GM19351 (cell line): ENCODE measurements around the gene MTCH2.

Experiments
- ATAC-seq: cut with Tn5 transposase; IDR thresholded peaks from one replicate; pipeline ENCODE4 v1.9.1; 2021; ENCODE audit warnings: mild to moderate bottlenecking, moderate library complexity; ENCODE audit not compliant: unreplicated experiment

MTCH2 gene

GRCh38 chr11:47591764-47592163, 50.6 kb downstream of the MTCH2 start:
- no peak for ATAC-seq

- no peak for ATAC-seq
These were observed 52.1 kb downstream of the MTCH2 start for GRCh38 chr11:47589977-47590861.

- ATAC-seq = no peak
These were observed 52.8 kb downstream of the MTCH2 start for GRCh38 chr11:47589584-47589976.

- no peak for ATAC-seq
These were observed 53.2 kb downstream of the MTCH2 start for GRCh38 chr11:47589118-47589517.

- ATAC-seq = no peak
These were observed 54.5 kb downstream of the MTCH2 start for GRCh38 chr11:47587723-47588326.

GRCh38 chr11:47587039-47587716, 55.2 kb downstream of the MTCH2 start:
- ATAC-seq = no peak

GRCh38 chr11:47586098-47586855, 56.1 kb downstream of the MTCH2 start, which contains the start of gene FAM180B:
FAM180B (plus strand) TSS chr11:47586678; CDS start chr11:47586769, 91 bp downstream.
- no peak for ATAC-seq

GRCh38 chr11:47583844-47584243, 58.5 kb downstream of the MTCH2 start:
- no peak for ATAC-seq

- ATAC-seq = peak; percentile 94
These were observed 63.5 kb downstream of the MTCH2 start, which contains the start of the genes KBTBD4 and NDUFS3 for GRCh38 chr11:47578524-47579494. KBTBD4 (minus strand) TSS chr11:47578970; CDS start chr11:47578951, 19 bp downstream. NDUFS3 (plus strand) TSS chr11:47579074; CDS start chr11:47579092, 18 bp downstream.

- ATAC-seq = no peak
These were observed 64.8 kb downstream of the MTCH2 start for GRCh38 chr11:47577460-47578041.

GRCh38 chr11:47573321-47573720, 69.0 kb downstream of the MTCH2 start:
- no peak for ATAC-seq

GRCh38 chr11:47572715-47573255, 69.6 kb downstream of the MTCH2 start:
- no peak for ATAC-seq

- no peak for ATAC-seq
These were observed 70.5 kb downstream of the MTCH2 start for GRCh38 chr11:47571895-47572294.

GRCh38 chr11:47571357-47571729, 71.0 kb downstream of the MTCH2 start:
- ATAC-seq = no peak

GRCh38 chr11:47570651-47571356, 71.6 kb downstream of the MTCH2 start:
- no peak for ATAC-seq

- ATAC-seq = no peak
These were observed 72.7 kb downstream of the MTCH2 start for GRCh38 chr11:47569646-47570045.
